Uterus (tissue), 2 donors: ENCODE data around the gene FHIT.
"Not testable (repeated sequence)": the region's sequence is repeated elsewhere in the genome, so short reads cannot be mapped to it uniquely, and the experiment has no call there.

Experiments
- POLR2A ChIP-seq, 2 donors: fragments of 450-650 bp; IDR thresholded peaks; one replicate each; pipeline ENCODE4 v1.6.1; 2016; ENCODE audit warnings: antibody characterized with exemption in 2 of 2, mild to moderate bottlenecking in 1 of 2, moderate library complexity in 1 of 2
- TF ChIP-seq, protein P1 (sequence below), 4 experiments: fragments of 200-600 bp in 2 of 4; fragments of 450-650 bp in 2 of 4; sonication (generic) in 2 of 4; IDR thresholded peaks; one replicate each; pipeline ENCODE4 v1.5.1; 2016 to 2019; ENCODE audit warnings: antibody characterized with exemption in 4 of 4, mild to moderate bottlenecking in 2 of 4, moderate library complexity in 1 of 4

DNA sequence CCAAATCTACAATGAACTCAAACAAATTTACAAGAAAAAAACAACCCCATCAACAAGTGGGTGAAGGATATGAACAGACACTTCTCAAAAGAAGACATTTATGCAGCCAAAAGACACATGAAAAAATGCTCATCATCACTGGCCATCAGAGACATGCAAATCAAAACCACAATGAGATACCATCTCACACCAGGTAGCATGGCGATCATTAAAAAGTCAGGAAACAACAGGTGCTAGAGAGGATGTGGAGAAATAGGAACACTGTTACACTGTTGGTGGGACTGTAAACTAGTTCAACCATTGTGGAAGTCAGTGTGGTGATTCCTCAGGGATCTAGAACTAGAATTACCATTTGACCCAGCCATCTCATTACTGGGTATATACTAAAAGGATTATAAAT lies 61.0 kb downstream of the FHIT start:
- TF ChIP-seq, protein P1, sequence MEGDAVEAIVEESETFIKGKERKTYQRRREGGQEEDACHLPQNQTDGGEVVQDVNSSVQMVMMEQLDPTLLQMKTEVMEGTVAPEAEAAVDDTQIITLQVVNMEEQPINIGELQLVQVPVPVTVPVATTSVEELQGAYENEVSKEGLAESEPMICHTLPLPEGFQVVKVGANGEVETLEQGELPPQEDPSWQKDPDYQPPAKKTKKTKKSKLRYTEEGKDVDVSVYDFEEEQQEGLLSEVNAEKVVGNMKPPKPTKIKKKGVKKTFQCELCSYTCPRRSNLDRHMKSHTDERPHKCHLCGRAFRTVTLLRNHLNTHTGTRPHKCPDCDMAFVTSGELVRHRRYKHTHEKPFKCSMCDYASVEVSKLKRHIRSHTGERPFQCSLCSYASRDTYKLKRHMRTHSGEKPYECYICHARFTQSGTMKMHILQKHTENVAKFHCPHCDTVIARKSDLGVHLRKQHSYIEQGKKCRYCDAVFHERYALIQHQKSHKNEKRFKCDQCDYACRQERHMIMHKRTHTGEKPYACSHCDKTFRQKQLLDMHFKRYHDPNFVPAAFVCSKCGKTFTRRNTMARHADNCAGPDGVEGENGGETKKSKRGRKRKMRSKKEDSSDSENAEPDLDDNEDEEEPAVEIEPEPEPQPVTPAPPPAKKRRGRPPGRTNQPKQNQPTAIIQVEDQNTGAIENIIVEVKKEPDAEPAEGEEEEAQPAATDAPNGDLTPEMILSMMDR (IDR thresholded peaks at IDR 0.05): not testable (repeated sequence)
- not testable (repeated sequence) for TF ChIP-seq POLR2A (IDR thresholded peaks at IDR 0.05)
